Adrenal gland (tissue), 12 donors: ENCODE data around the gene MCEE. TPM values are rescaled to one million over a fixed set of nuclear protein-coding genes. Genes with fewer than 3 reads are reported as not detected.

ENCODE experiments used
- DNase-seq, 7 donors: peaks; one replicate each; pipeline ENCODE4 v3.0.0-alpha.2; 2019 to 2020
- H3K27ac ChIP-seq, 5 donors: fragments of 200-600 bp; sonication (generic) in 4 of 5; 1 replicate in 3 of 5; 2 replicates in 2 of 5; pipeline versions ENCODE4 v1.5.1 to v1.8.0; 2016 to 2020; ENCODE audit warnings: mild to moderate bottlenecking in 1 of 5
- H3K27me3 ChIP-seq: fragments of 200-600 bp; 2 replicates; pipeline ENCODE4 v1.8.0; 2021
- H3K36me3 ChIP-seq, 2 donors: fragments of 200-600 bp; replicated peaks in 1 of 2; 1 replicate in 1 of 2; 2 replicates in 1 of 2; pipeline versions ENCODE4 v1.5.1 to v1.8.0; 2018 to 2022
- H3K4me1 ChIP-seq, 2 donors: fragments of 200-600 bp; replicated peaks in 1 of 2; 1 replicate in 1 of 2; 2 replicates in 1 of 2; pipeline versions ENCODE4 v1.5.1 to v1.8.0; 2018 to 2021
- H3K4me3 ChIP-seq, 4 donors: fragments of 200-600 bp; sonication (generic) in 3 of 4; one replicate each; pipeline ENCODE4 v1.5.1; 2016 to 2018
- H3K9me3 ChIP-seq, 3 donors: fragments of 200-600 bp; sonication (generic) in 1 of 3; replicated peaks in 1 of 3; 1 replicate in 2 of 3; 2 replicates in 1 of 3; pipeline versions ENCODE4 v1.5.1 to v1.8.0; 2016 to 2021
- CTCF ChIP-seq, 6 experiments: fragments of 450-650 bp in 4 of 6; fragments of 200-600 bp in 2 of 6; sonication (generic) in 1 of 6; IDR thresholded peaks; 1 replicate in 5 of 6; 2 replicates in 1 of 6; pipeline versions ENCODE4 v1.5.1 to v1.8.0; 2016 to 2021; ENCODE audit warnings: antibody characterized with exemption in 6 of 6, mild to moderate bottlenecking in 2 of 6, moderate library complexity in 1 of 6
- POLR2A ChIP-seq, 2 donors: fragments of 450-650 bp; IDR thresholded peaks; one replicate each; pipeline ENCODE4 v1.6.1; 2017; ENCODE audit warnings: antibody characterized with exemption in 2 of 2, mild to moderate bottlenecking in 2 of 2, moderate library complexity in 1 of 2
- WGBS, 4 donors: extraction: QIAGEN DNeasy Blood & Tissue Kit in 2 of 4; methylation state at CpG; one replicate each; pipeline versions ENCODE4 v1.1.5 to v1.1.7; 2013 to 2017; 5-methylcytosine and 5-hydroxymethylcytosine counted together
- intact Hi-C, 2 donors: fragments of 100-400 bp; cut with DNase I; formaldehyde crosslinking; loops; one replicate each; pipeline versions ENCODE4 v1.14.1 to v1.15.0; 2022 to 2023
- polyA plus RNA-seq, 3 donors: library from polyadenylated mRNA; stranded (reverse); fragments of 200-250 nt in 2 of 3; fragments of 350-450 nt in 1 of 3; fragmentation: Illumina TruSeq in 1 of 3; extraction: RNeasy Lipid Tissue Mini Kit (QIAGEN cat#74804) in 1 of 3; gene quantifications; one replicate each; pipeline ENCODE4 v1.2.3, GENCODE V29; 2013 to 2014
- small RNA-seq, 2 donors: library from RNA; depleted of rRNA; stranded (forward); fragments of <200 nt; gene quantifications; one replicate each; pipeline ENCODE3, GENCODE V24; 2016
- total RNA-seq, 9 donors: library from RNA; depleted of rRNA in 4 of 9; stranded (reverse); fragments of >200 nt in 4 of 9; fragments of 120-200 nt in 1 of 9; fragmentation: NEBNext Ultra II Directional in 1 of 9; extraction: Animal tissue kit (Norgen Biotek cat#: 25700) in 1 of 9; gene quantifications; one replicate each; pipeline versions ENCODE4 v1.1.0 to v1.2.4, GENCODE V29; 2013 to 2023
- donor health status: healthy with polysubstance abuse.
- donor health status: Bipolar disorder and iron deficiency.
- donor health status: DM: yes; HTN: yes; CAD: no.
- donor health status: DM: no; HTN: no; CAD: no.
- donor health status: DM: no; HTN: no; CAD: no.
- donor health status: DM: yes; HTN: yes; CAD: no.

The MCEE gene
- total and polyA plus RNA-seq, 12 donors = 20.1 to 50.7 (median 31.5) TPM

DNA sequence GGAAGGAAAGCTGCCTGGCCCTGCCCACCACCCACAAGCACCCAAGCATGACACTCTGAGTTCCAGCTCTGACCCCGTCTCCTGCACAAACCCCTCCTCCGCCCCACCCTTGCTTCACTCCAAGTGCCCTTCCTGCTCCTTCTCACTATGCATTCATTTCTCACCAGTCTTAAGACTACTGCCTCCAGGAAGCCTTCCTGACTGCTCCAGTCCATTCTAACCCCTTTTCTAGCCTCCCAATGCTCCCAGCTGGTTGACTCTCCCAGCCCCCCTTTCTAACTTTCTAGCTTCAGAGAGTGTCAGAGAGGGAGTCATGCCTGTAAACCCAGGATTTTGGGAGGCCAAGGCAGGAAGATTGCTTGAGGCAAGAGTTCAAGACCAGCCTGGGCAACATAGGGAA is 69.8 kb downstream of the MCEE start:
- TF ChIP-seq CTCF (IDR thresholded peaks at IDR 0.05) (no peak), POLR2A (IDR thresholded peaks at IDR 0.05) (no peak)
- Histone ChIP-seq H3K4me3 (no peak overlapping the region), H3K4me1 (no peaks in the 10 kb centered on the region), H3K27me3 (peaks cover 5% of the 10 kb centered on the region), H3K27ac (no peak overlapping the region), H3K36me3 (no peaks in the 10 kb centered on the region), H3K9me3 (no peaks in the 10 kb centered on the region)
- 57 to 81% (median 63%) methylated on average over 2 of the region's 2 CpGs for WGBS, 4 donors
- DNase-seq = no peak
- intact Hi-C loops = no loop called here

Small RNA genes within 50 kb of the gene (small RNA-seq; reads per million reads assigned to genes)
- 0 reads per million in 2 donors for gene AC007881.1

Other genes starting within 250 kb of the MCEE start
- gene VAX2, start 229.7 kb downstream of the MCEE start, total RNA-seq = 1 to 10 TPM in 3 of 9 donors, under 1 TPM in 3, not detected in 3; 0.35 to 4.9 (median 0.93) TPM
- 1 to 10 TPM in 2 of 3 donors, not detected in 1; 2.5 to 3.0 TPM for gene VAX2, start 229.7 kb downstream of the MCEE start, polyA plus RNA-seq
- 1 to 10 TPM in 1 of 9 donors, under 1 TPM in 4, not detected in 4; 0.14 to 1.3 (median 0.58) TPM for gene ATP6V1B1, start 194.3 kb downstream of the MCEE start, total RNA-seq
- 1 to 10 TPM in 2 of 3 donors, under 1 TPM in 1; 0.27 to 4.6 (median 1.9) TPM for gene ATP6V1B1, start 194.3 kb downstream of the MCEE start, polyA plus RNA-seq
- 1 to 10 TPM in 7 of 9 donors, under 1 TPM in 1, not detected in 1; 0.61 to 3.7 (median 2.1) TPM for gene ANKRD53, start 151.6 kb downstream of the MCEE start, total RNA-seq
- gene ANKRD53, start 151.6 kb downstream of the MCEE start, polyA plus RNA-seq = 1 to 10 TPM; 1.5 to 5.1 (median 4.3) TPM
- gene TEX261, start 135.4 kb downstream of the MCEE start, total RNA-seq = 10 to 100 TPM; 20.0 to 96.6 (median 58.6) TPM
- gene TEX261, start 135.4 kb downstream of the MCEE start, polyA plus RNA-seq = 10 to 100 TPM; 17.9 to 95.2 (median 23.3) TPM
- gene NAGK, start 61.6 kb downstream of the MCEE start, total RNA-seq = 100 to 1,000 TPM in 3 of 9 donors, 10 to 100 TPM in 6; 56.8 to 144 (median 83.3) TPM
- 100 to 1,000 TPM in 2 of 3 donors, 10 to 100 TPM in 1; 71.7 to 262 (median 203) TPM for gene NAGK, start 61.6 kb downstream of the MCEE start, polyA plus RNA-seq
- 10 to 100 TPM in 8 of 9 donors, 1 to 10 TPM in 1; 9.4 to 36.8 (median 22.2) TPM for gene MPHOSPH10, start 405 bp upstream of the MCEE start, total RNA-seq
- gene MPHOSPH10, start 405 bp upstream of the MCEE start, polyA plus RNA-seq = 10 to 100 TPM; 29.0 to 62.1 (median 44.9) TPM
- 1 to 10 TPM in 7 of 9 donors, under 1 TPM in 2; 0.54 to 5.9 (median 3.2) TPM for gene PAIP2B, start 96.9 kb upstream of the MCEE start, total RNA-seq
- gene PAIP2B, start 96.9 kb upstream of the MCEE start, polyA plus RNA-seq = 1 to 10 TPM in 2 of 3 donors, under 1 TPM in 1; 0.98 to 2.1 (median 1.0) TPM
- 100 to 1,000 TPM in 6 of 9 donors, 10 to 100 TPM in 3; 60.1 to 216 (median 111) TPM for gene ZNF638, start 201.6 kb upstream of the MCEE start, total RNA-seq
- 100 to 1,000 TPM in 2 of 3 donors, 10 to 100 TPM in 1; 80.8 to 525 (median 213) TPM for gene ZNF638, start 201.6 kb upstream of the MCEE start, polyA plus RNA-seq